DMS153 treated with DMSO at 0.1 percent for 48 hours (cell line): ENCODE data around the gene PRKCE.
A peak's percentile ranks its signal among the peaks of the same experiment; 100 is the strongest.

Source experiments
- DNase-seq: peaks from one replicate; lab custom pipeline; 2025; ENCODE audit not compliant: unreplicated experiment; lab: John Stamatoyannopoulos, UW

The PRKCE gene

GRCh38 chr2:46008091-46008870 is 356.8 kb downstream of the PRKCE start:
- DNase-seq, result no peak

- DNase-seq, result no peak
These were observed 357.8 kb downstream of the PRKCE start for GRCh38 chr2:46009315-46009714.

- DNase-seq, result no peak
These were observed 358.3 kb downstream of the PRKCE start for GRCh38 chr2:46009772-46010171.

- no peak for DNase-seq
These were observed 358.9 kb downstream of the PRKCE start for GRCh38 chr2:46010223-46010924.

- DNase-seq, result peak; percentile 57
These were observed 359.5 kb downstream of the PRKCE start for GRCh38 chr2:46010925-46011490.

- no peak for DNase-seq
These were observed 361.3 kb downstream of the PRKCE start for GRCh38 chr2:46012618-46013240.

- no peak for DNase-seq
These were observed 362.3 kb downstream of the PRKCE start for GRCh38 chr2:46013726-46014125.

GRCh38 chr2:46014911-46015654 is 363.6 kb downstream of the PRKCE start:
- no peak for DNase-seq

GRCh38 chr2:46015671-46016070 is 364.2 kb downstream of the PRKCE start:
- DNase-seq, result no peak

- no peak for DNase-seq
These were observed 364.6 kb downstream of the PRKCE start for GRCh38 chr2:46016091-46016490.

GRCh38 chr2:46018773-46019591 is 367.5 kb downstream of the PRKCE start:
- no peak for DNase-seq

- DNase-seq, result no peak
These were observed 368.9 kb downstream of the PRKCE start for GRCh38 chr2:46020416-46020815.

GRCh38 chr2:46023165-46023854 is 371.8 kb downstream of the PRKCE start:
- no peak for DNase-seq

- no peak for DNase-seq
These were observed 372.8 kb downstream of the PRKCE start for GRCh38 chr2:46024146-46024779.

- no peak for DNase-seq
These were observed 373.6 kb downstream of the PRKCE start for GRCh38 chr2:46025081-46025480.

GRCh38 chr2:46025676-46026075 is 374.2 kb downstream of the PRKCE start:
- DNase-seq, result no peak

- DNase-seq, result no peak
These were observed 375.0 kb downstream of the PRKCE start for GRCh38 chr2:46026431-46026830.

GRCh38 chr2:46029332-46029811 is 377.9 kb downstream of the PRKCE start:
- peak; percentile 23 for DNase-seq

GRCh38 chr2:46030330-46030729 is 378.9 kb downstream of the PRKCE start:
- no peak for DNase-seq
